Stimulated activated naive B cell treated with anti-CD40 and anti-IgM and Interleukin-4, amounts not matched to agents 10 μg/mL and 1 μg/mL and 100 μg/mL, for 72 hours (primary cell): ENCODE data around the gene SPART.
"Not testable (repeated sequence)": the region's sequence is repeated elsewhere in the genome, so short reads cannot be mapped to it uniquely, and the experiment has no call there.

Experiments used
- ATAC-seq, 2 donors: fragments of 150-1000 bp; cut with Tn5 transposase; replicated peaks; 2 replicates each; pipeline ENCODE4 v1.10.0; 2021; ENCODE audit warnings: moderate library complexity in 1 of 2
- DNase-seq: peaks from one replicate; pipeline ENCODE4 v3.0.0; 2021
- H3K27ac Mint-ChIP-seq: one replicate; pipeline ENCODE4 v1.8.0; 2022; ENCODE audit warnings: mild to moderate bottlenecking, mixed read lengths
- H3K27me3 Mint-ChIP-seq, 2 donors: one replicate each; pipeline ENCODE4 v1.8.0; 2022; ENCODE audit warnings: mixed read lengths in 2 of 2
- H3K36me3 Mint-ChIP-seq, 2 donors: one replicate each; pipeline ENCODE4 v1.8.0; 2022; ENCODE audit warnings: mixed read lengths in 2 of 2, mild to moderate bottlenecking in 1 of 2
- H3K4me1 Mint-ChIP-seq, 2 donors: one replicate each; pipeline ENCODE4 v1.8.0; 2022; ENCODE audit warnings: mixed read lengths in 2 of 2, mild to moderate bottlenecking in 1 of 2
- H3K4me3 Mint-ChIP-seq, 2 donors: one replicate each; pipeline ENCODE4 v1.8.0; 2022; ENCODE audit warnings: mild to moderate bottlenecking in 2 of 2, mixed read lengths in 2 of 2, moderate library complexity in 1 of 2
- H3K9me3 Mint-ChIP-seq, 2 donors: one replicate each; pipeline ENCODE4 v1.8.0; 2022; ENCODE audit warnings: mixed read lengths in 2 of 2, mild to moderate bottlenecking in 1 of 2

The SPART gene

GRCh38 chr13:36342715-36343114 is 3.5 kb downstream of the SPART start:
- H3K36me3 Mint-ChIP-seq = peaks cover 4 to 5% of the 10 kb centered on the region in 2 donors
- no peaks in the 10 kb centered on the region for H3K27me3 Mint-ChIP-seq
- no peaks in the 10 kb centered on the region for H3K9me3 Mint-ChIP-seq
- H3K4me3 Mint-ChIP-seq = no peak overlapping the region
- H3K4me1 Mint-ChIP-seq = peaks cover 17 to 18% of the 10 kb centered on the region in 2 donors
- H3K27ac Mint-ChIP-seq = no peak overlapping the region
- DNase-seq (no peak), ATAC-seq (no peak)

- DNase-seq = no peak
Observed at GRCh38 chr13:36341718-36342117, 4.5 kb downstream of the SPART start.

GRCh38 chr13:36339600-36340155 is 6.5 kb downstream of the SPART start:
- H3K27ac Mint-ChIP-seq = no peak overlapping the region
- H3K4me3 Mint-ChIP-seq = no peak overlapping the region
- no peaks in the 10 kb centered on the region for H3K27me3 Mint-ChIP-seq
- H3K9me3 Mint-ChIP-seq = peaks cover 0 to 2% of the 10 kb centered on the region in 2 donors
- peaks cover 5 to 9% of the 10 kb centered on the region in 2 donors for H3K36me3 Mint-ChIP-seq
- ATAC-seq (no peak), DNase-seq (no peak)
- peaks cover 18 to 22% of the 10 kb centered on the region in 2 donors for H3K4me1 Mint-ChIP-seq

More at GRCh38 chr13:36341718-36342117, 4.5 kb downstream of the SPART start:
- Mint-ChIP-seq H3K27ac (no peak overlapping the region), H3K36me3 (peaks cover 9% of the 10 kb centered on the region in 2 donors), H3K4me1 (peaks cover 19 to 21% of the 10 kb centered on the region in 2 donors), H3K4me3 (no peak overlapping the region), H3K27me3 (no peaks in the 10 kb centered on the region), H3K9me3 (peaks cover 0 to 2% of the 10 kb centered on the region in 2 donors)
- ATAC-seq = no peak

GRCh38 chr13:36337938-36338641 is 8.1 kb downstream of the SPART start:
- no peak overlapping the region for H3K27ac Mint-ChIP-seq
- no peaks in the 10 kb centered on the region for H3K27me3 Mint-ChIP-seq
- H3K4me3 Mint-ChIP-seq = no peak overlapping the region
- ATAC-seq (no peak), DNase-seq (no peak)
- H3K36me3 Mint-ChIP-seq = peaks cover 12% of the 10 kb centered on the region in 2 donors
- peaks cover 13 to 30% of the 10 kb centered on the region in 2 donors for H3K4me1 Mint-ChIP-seq
- H3K9me3 Mint-ChIP-seq = peaks cover 0 to 2% of the 10 kb centered on the region in 2 donors

- H3K9me3 Mint-ChIP-seq = peaks cover 0 to 2% of the 10 kb centered on the region in 2 donors
- DNase-seq = no peak
- H3K27me3 Mint-ChIP-seq = no peaks in the 10 kb centered on the region
- ATAC-seq = no peak
- no peak overlapping the region for H3K27ac Mint-ChIP-seq
- H3K36me3 Mint-ChIP-seq = peaks cover 22 to 24% of the 10 kb centered on the region in 2 donors
- no peak overlapping the region for H3K4me3 Mint-ChIP-seq
- H3K4me1 Mint-ChIP-seq = peaks cover 5 to 18% of the 10 kb centered on the region in 2 donors
Observed at GRCh38 chr13:36332986-36333385, 13.2 kb downstream of the SPART start.

GRCh38 chr13:36332255-36332654 is 13.9 kb downstream of the SPART start:
- not testable (repeated sequence) for H3K9me3 Mint-ChIP-seq, H3K4me3 Mint-ChIP-seq, DNase-seq, ATAC-seq, H3K27ac Mint-ChIP-seq, H3K27me3 Mint-ChIP-seq
- peaks cover 23 to 27% of the 10 kb centered on the region in 2 donors for H3K36me3 Mint-ChIP-seq
- H3K4me1 Mint-ChIP-seq = peaks cover 4 to 17% of the 10 kb centered on the region in 2 donors

GRCh38 chr13:36331280-36331679 is 14.9 kb downstream of the SPART start:
- DNase-seq (no peak), ATAC-seq (no peak)
- Mint-ChIP-seq H3K27ac (no peak overlapping the region), H3K27me3 (no peaks in the 10 kb centered on the region), H3K4me1 (peaks cover 2 to 9% of the 10 kb centered on the region in 2 donors), H3K36me3 (peaks cover 24% of the 10 kb centered on the region in 2 donors), H3K4me3 (no peak overlapping the region), H3K9me3 (no peaks in the 10 kb centered on the region)

GRCh38 chr13:36329361-36329760 is 16.8 kb downstream of the SPART start:
- no peak for ATAC-seq
- H3K27me3 Mint-ChIP-seq = no peaks in the 10 kb centered on the region

GRCh38 chr13:36328821-36329220 is 17.4 kb downstream of the SPART start:
- H3K27ac Mint-ChIP-seq = no peak overlapping the region
- ATAC-seq (no peak), DNase-seq (no peak)
- H3K36me3 Mint-ChIP-seq = peaks cover 29 to 30% of the 10 kb centered on the region in 2 donors
- peaks cover 0 to 5% of the 10 kb centered on the region in 2 donors for H3K4me1 Mint-ChIP-seq
- H3K27me3 Mint-ChIP-seq = no peaks in the 10 kb centered on the region
- no peak overlapping the region for H3K4me3 Mint-ChIP-seq
- no peaks in the 10 kb centered on the region for H3K9me3 Mint-ChIP-seq

More at GRCh38 chr13:36329361-36329760, 16.8 kb downstream of the SPART start:
- DNase-seq = no peak
- Mint-ChIP-seq H3K4me3 (no peak overlapping the region), H3K9me3 (no peaks in the 10 kb centered on the region), H3K36me3 (peaks cover 30 to 33% of the 10 kb centered on the region in 2 donors), H3K4me1 (peaks cover 2 to 8% of the 10 kb centered on the region in 2 donors), H3K27ac (no peak overlapping the region)

GRCh38 chr13:36325912-36326311 is 20.3 kb downstream of the SPART start:
- no peak for ATAC-seq
- H3K36me3 Mint-ChIP-seq = peaks cover 36 to 45% of the 10 kb centered on the region in 2 donors
- no peak for DNase-seq
- no peak overlapping the region for H3K27ac Mint-ChIP-seq
- H3K4me1 Mint-ChIP-seq = no peaks in the 10 kb centered on the region
- H3K9me3 Mint-ChIP-seq = no peaks in the 10 kb centered on the region
- no peaks in the 10 kb centered on the region for H3K27me3 Mint-ChIP-seq
- H3K4me3 Mint-ChIP-seq = no peak overlapping the region

- ATAC-seq, H3K27me3 Mint-ChIP-seq, H3K9me3 Mint-ChIP-seq, H3K4me1 Mint-ChIP-seq, DNase-seq, H3K4me3 Mint-ChIP-seq, H3K27ac Mint-ChIP-seq: not testable (repeated sequence)
- H3K36me3 Mint-ChIP-seq = peaks cover 35 to 55% of the 10 kb centered on the region in 2 donors
Observed at GRCh38 chr13:36324881-36325280, 21.3 kb downstream of the SPART start.

GRCh38 chr13:36323951-36324566 is 22.1 kb downstream of the SPART start:
- DNase-seq = no peak
- Mint-ChIP-seq H3K9me3 (no peaks in the 10 kb centered on the region), H3K27me3 (no peaks in the 10 kb centered on the region), H3K27ac (no peak overlapping the region), H3K36me3 (peaks cover 37 to 55% of the 10 kb centered on the region in 2 donors), H3K4me1 (no peaks in the 10 kb centered on the region), H3K4me3 (no peak overlapping the region)
- no peak for ATAC-seq

GRCh38 chr13:36323408-36323807 is 22.8 kb downstream of the SPART start:
- Mint-ChIP-seq H3K27me3 (no peaks in the 10 kb centered on the region), H3K4me1 (no peaks in the 10 kb centered on the region), H3K9me3 (no peaks in the 10 kb centered on the region), H3K4me3 (no peak overlapping the region), H3K27ac (no peak overlapping the region), H3K36me3 (peaks cover 32 to 50% of the 10 kb centered on the region in 2 donors)
- no peak for DNase-seq
- ATAC-seq = no peak

- not testable (repeated sequence) for H3K27ac Mint-ChIP-seq, H3K9me3 Mint-ChIP-seq, H3K27me3 Mint-ChIP-seq, ATAC-seq, H3K4me3 Mint-ChIP-seq, DNase-seq, H3K4me1 Mint-ChIP-seq
- peaks cover 29 to 61% of the 10 kb centered on the region in 2 donors for H3K36me3 Mint-ChIP-seq
Observed at GRCh38 chr13:36319793-36320192, 26.4 kb downstream of the SPART start.
